GM19467 (cell line): Measurements from ENCODE around the gene IL12RB2.
"Not testable (repeated sequence)": the region's sequence is repeated elsewhere in the genome, so short reads cannot be mapped to it uniquely, and the experiment has no call there.

ENCODE experiments used
- ATAC-seq: cut with Tn5 transposase; IDR thresholded peaks from one replicate; pipeline ENCODE4 v1.9.1; 2021; ENCODE audit warnings: mild to moderate bottlenecking, moderate library complexity; ENCODE audit not compliant: unreplicated experiment

IL12RB2 gene

DNA sequence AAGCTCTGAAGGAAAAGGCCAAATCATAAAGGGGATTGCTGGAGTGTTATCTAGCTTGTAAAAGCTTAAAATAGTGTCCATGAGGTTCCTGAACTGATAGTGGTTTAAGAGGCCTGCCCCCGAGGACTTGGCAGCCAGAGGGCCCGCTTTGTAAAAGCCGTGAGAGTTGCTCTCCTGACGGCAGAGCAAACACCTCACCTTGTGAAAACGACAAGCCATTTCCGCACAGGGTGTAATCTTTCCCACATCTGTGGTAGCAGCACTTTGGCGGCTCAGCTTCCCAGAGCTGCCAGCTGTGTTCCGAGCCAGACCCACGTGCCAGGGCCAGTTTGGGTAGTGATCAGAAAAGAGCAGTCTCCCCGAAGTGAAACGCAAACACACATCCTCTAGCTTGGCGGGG is 85.6 kb downstream of the IL12RB2 start:
- ATAC-seq: no peak

DNA sequence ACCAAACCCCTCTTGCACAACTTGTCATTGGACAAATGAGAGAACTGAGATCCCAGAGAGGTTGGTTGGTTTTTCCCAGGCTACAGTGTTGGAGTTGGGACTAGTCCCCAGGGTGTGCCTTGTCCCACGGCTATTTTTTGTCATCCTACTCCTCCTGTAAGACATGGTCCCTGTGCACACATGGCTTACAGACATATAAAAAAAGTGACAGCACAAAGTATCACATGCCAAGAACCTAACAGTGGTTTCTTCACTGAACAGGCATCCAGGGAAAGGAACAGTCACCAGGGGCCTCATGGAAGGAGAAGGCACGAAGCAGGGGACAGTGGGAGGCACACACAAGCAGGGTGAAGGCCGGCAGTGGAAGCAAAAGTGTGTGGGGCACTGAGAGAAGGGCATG is 86.1 kb downstream of the IL12RB2 start:
- ATAC-seq: no peak

DNA sequence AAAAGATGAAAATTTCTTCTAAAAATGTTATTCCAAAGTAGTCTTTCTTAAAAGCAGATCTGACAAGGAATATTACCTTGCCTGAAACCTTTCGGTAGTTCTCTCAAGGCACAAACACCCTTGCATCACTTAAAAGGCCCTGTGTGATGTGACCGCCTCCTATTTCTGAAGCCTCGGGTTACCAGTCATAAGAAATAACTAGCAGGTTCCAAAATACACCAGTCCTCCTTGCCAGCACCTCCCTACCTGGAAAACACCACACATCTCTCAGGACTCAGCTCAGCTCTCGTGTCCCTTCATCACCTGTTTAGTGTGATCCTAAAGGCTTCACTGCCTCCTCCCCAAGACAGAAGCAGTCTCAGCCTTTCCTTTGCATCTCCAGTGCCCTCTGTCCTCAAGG is 86.9 kb downstream of the IL12RB2 start:
- no peak for ATAC-seq

DNA sequence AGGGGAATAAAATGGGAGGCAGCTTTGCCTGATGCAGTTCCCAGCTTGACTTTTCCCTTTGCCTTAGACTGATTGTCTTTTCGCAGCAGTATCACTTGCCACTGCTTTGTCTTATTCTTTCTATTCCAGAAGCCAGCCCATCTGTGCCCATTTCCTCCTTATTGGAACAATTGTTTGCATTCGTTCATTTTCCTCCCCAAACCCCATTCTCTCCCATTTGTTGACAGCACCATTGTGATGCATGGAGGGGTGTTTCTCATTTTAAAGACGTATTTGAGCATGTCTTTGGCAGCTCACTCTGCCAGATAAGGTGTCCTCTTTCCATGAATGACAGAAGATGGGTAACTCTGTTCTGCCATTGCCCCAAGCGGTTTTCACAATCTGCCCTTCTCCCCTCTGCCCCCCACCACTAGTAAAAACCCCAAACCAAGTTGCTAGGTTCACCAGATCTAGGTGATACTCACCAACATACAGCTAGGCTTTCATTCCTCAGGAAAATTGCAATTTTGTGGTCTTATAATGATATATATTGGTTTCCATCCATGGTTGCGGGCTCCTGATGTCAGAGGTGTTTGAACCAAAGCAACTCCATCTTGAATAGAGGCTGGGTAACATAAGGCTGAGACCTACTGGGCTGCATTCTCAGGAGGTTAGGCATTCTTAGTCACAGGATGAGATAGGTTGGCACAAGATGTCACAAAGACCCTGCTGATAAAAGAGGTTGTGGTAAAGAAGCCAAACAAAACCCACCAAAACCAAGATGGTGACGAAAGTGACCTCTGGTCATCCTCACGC is 91.7 kb downstream of the IL12RB2 start:
- ATAC-seq: no peak

DNA sequence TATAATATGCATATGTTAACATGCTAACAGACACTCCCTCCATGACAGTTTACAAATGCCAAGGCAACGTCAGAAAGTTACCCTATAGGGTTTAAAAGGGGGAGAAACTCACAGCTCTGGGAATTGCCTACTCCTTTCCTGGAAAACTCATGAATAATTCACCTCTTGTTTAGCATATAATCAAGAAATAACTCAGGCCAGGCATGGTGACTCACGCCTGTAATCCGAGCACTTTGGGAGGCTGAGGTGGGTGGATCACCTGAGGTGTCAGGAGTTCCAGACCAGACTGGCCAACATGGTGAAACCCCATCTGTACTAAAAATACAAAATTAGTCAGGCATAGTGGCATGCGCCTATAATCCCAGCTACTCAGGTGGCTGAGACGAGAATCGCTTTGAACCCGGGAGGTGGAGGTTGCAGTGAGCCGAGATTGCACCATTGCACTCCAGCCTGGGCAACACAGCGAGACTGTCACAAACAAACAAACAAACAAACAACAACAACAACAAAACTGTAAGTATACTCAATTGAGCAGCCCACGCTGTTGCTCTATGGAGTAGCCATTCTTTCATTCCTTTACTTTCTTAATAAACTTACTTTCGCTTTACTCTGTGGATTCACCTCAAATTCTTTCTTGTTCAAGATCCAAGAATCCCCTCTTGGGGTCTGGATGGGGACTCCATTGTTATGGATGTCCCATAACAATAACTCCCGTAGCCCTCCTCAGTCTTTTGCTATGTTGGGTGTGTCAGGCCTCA is 92.5 kb downstream of the IL12RB2 start:
- ATAC-seq: not testable (repeated sequence)

DNA sequence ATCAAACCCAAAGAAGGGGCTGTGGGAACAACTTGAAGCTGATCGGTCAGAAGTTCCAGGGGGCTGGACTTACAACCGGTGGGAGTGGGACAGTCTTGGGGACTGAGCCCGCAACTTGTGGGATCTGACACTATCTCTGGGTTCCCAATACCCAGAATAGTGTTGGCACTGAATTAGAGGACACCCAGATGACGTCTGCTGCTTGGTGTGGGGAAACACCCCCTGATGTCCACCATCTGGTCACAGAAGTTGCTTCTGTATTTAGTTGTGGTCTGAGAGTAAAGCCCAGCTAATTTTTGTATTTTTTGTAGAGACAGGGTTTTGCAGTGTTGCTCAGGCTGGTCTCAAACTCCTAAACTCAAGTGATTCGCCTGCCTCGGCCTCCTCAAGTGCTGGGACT is 93.8 kb downstream of the IL12RB2 start:
- ATAC-seq: no peak

DNA sequence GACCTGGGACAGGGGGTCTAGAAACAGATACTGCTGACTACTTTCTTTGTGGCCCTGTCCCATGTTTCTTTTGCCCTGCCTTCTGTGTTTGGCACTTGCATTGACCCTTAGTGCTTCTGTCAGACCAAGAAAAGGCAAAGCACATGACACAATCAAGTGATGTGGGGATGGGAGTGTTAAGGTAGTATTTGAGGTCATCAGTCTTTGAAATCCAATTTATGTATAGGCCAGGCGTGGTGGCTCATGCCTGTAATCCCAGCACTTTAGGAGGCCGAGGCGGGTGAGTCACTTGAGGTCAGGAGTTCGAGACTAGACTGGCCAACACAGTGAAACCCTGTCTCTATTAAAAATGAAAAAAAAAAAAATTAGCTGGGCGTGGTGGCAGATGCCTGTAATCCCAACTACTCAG is 96.5 kb downstream of the IL12RB2 start:
- ATAC-seq: no peak

DNA sequence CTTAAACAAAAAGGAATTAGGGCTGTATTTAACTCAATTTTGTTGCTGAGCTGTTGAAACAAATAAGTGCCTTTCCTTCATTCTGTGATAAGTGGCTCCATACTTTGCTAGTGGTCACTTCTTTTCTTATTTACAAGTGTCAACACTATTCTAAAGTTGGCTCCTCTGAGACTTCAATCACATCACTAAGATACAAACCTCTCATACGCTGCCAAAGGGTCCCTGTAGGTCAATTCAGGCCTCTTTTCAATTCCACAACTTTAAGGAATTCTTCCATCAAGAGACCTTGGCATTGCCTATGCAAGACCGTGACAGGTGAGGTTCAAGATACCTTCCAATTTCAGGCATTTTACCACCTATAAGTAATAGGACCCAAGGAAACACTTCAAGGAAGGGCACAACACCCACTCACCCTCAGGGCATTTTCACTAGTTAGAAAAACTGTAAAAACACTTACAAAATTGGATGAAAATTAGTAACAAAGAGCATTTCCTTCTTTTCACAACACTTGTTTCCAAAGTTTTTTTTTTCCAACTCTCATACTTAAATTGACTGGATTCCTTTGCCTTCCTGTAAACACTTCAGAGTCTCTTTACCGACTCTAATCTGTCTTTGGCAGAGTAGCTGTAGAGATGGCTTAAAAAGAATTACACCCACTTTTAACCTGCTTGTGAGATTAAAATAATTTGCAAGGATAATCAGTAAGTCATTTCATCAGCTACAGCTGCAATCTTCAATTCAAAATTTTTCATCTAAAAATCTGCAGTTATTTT is 98.0 kb downstream of the IL12RB2 start:
- ATAC-seq: no peak

DNA sequence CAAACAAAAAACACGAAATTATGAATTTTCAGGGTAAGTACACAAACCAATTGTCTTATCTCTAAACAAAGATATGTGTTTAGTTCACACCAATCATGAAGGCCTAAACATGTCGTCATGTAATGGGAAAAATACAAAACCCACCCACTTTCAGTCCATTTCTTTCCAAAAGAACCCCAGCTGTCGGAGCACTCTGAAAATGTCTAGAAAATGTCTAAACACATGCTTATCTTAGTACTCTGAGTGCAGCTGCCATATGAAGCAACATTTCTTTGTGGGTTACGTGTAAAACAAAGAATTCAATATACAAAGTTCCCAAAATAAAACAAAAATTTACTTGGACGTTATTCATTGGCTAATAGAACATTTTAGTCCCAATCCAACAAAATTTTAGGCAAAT is 99.8 kb downstream of the IL12RB2 start:
- no peak for ATAC-seq

DNA sequence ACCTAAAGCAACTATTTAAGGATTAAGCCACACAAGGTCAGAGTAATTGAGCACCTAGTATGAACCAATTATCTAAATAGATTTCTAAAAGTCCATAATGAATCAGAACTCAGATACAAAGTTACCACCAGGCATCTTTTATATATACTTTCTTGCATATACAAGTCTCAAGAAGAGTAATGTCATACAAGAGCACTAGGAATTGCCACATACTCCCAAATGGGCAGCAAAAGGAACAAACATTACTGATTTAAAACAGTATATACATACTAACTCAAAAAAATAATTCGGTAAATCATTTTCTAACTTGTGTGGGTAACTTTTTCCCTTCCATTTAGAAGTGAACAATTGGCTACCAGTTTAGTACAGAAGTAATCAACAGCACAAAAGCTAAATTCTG is 100.5 kb downstream of the IL12RB2 start:
- ATAC-seq: no peak

DNA sequence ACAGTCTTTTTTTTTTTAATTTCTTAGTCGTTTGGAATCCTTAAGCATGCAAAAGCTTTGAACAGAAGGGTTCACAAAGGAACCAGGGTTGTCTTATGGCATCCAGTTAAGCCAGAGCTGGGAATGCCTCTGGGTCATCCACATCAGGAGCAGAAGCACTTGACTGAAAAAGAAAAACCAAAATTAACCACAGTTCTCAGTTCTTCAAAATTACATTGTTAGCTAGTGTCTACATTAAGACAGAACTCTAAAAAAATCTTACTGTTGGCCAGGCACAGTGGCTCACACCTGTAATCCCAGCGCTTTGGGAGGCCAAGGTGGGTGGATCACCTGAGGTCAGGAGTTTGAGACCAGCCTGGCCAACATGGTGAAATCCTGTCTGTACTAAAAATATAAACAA is 105.4 kb downstream of the IL12RB2 start:
- ATAC-seq: not testable (repeated sequence)

DNA sequence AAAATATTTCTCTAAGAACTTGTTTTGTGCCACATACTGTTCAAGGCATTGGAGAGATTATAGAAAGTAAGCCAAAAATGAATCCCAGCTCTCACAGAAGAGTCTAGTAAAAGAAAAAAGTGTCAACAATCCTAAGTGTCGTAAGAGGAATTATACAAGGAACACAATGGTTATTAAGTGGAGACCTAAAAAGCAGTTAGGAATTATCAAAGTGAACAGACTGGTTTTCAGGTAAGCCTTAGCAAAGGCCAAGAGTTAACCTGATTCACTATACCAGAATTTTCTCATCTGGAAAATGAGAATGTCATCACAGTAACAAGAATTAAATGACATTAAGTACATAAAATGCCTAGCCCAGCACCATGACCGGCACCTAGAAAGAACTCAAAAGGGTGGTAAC is 106.9 kb downstream of the IL12RB2 start:
- ATAC-seq: no peak

DNA sequence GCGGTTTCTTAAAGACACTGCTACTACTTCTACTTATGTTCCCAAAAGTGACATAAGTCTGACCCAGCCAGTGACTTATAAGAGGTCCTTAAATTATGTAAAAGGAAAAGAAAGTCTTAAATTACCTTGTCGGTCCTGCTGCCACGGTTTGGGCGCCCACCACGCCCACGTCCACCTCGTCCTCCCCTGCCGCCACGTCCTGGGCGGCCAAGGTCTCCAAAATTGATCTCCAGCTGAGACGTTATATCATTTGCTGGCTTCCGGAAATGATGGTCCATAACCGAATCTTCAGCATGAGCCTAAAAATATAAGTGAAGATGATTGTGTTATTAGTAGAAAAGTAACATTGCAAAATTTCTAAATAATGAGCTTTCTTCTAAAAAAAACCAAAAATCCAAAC is 107.4 kb downstream of the IL12RB2 start:
- ATAC-seq: no peak

DNA sequence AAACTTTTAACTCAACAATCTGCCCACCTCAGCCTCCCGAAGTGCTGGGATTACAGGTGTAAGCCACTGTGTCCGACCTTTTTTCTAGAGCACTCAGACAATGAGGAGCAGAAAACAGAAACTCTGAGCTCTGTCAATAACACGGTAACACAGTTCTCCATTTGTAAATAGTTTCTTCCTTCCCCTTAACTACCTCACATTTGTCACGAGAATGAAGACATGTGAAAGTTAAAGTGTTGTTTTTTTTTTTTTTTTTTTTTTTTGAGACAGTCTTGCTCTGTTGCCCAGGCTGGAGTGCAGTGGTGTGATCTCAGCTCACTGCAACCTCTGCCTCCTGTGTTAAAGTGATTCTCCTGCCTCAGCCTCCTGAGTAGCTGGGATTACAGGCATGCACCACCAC is 110.1 kb downstream of the IL12RB2 start:
- ATAC-seq: not testable (repeated sequence)

DNA sequence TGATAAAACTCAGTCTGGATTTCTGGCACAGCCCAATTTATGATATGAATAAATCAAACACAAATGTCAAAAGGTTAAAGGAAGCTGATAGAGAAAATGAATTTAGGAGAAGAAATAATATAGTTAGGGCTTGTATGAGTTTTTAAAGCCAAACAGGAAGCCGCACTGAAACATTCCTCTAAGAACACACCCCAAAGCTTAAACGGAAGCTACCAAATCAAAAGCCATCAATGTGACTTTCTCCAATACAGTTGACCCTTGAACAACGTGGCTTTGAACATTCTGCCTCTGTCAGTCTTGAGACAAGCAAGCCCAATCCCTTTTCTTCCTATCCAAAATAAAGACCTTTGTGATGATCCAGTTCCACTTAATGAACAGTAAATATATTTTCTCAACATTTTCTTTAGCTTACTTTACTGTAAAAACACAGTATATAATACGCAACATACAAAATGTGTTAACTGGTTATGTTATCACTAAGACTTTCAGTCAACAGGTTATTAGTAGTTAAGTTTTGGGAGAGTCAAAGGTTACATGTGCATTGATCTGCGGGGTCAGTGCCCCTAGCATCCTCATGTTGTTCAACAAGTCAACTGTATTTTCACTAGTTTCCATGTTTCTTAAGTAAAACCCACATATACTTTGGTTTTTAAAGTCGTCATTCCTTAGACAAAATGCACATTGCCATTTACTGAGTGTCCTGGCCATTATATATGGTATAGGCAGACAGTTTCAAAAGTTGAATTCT is 111.3 kb downstream of the IL12RB2 start:
- ATAC-seq: no peak

DNA sequence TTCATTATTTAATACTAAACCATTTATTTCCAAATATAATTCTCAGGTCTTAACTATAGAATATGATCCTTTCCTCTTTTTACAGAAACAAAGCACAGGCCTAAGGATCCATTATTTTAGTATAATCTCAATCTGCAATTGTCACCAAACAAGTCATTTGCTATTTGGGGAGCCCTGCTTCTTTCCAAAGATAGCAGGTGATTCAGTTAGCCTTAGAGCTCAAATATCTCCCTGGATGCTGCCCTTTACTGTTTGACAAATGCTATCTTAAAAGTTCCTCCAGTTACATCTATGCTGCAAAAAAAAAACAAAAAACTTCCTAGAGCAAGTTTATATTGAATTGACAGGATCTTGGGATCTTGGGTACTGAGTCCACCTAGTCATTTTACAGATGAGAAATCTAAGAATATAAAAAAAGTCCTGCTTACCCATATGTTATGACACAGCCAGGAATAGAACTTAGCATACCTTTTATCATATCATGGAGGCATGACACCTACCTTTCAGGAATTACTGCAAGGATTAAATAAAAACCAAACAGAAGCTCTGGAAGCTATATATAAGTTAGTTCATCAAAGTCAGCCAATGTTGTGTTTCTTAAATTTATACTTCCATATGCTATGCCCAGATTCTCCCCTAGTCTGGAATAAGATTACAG is 113.3 kb downstream of the IL12RB2 start:
- ATAC-seq: no peak

DNA sequence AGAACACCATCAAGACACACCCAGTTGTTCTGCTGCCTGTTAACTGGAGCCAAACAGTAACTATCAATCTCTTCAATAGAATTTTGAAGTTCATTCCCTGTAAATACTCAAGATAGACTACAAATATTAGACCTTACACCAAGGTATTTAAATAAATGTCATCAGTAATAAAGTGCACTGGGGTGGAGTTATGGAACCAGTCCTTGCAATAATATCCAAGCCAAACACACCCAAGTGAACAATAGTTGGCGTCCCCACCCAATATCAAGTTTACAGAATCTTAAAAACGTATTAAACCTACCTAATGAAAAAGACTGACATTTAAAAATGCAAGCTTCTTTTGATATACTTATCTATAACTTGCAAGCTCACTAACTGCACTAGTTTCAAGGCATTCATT is 119.8 kb downstream of the IL12RB2 start:
- no peak for ATAC-seq

DNA sequence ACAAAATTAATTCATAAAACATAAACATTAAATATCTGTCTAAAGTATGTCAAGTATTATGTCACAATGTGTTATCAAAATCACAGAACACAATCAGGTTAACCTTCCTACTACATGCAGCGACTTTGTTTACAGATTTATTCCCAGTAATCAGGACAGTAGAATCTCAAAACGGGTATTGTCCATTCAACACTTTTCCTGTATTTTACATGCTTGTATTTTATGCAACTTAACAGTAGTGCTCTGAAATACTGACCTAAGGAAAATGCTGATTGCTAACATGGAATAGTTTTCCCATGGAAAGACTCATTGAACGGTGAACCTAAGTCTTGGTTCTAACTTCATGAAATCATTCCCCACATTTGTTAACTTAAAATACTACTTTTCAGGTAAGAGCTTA is 120.3 kb downstream of the IL12RB2 start:
- ATAC-seq: no peak

DNA sequence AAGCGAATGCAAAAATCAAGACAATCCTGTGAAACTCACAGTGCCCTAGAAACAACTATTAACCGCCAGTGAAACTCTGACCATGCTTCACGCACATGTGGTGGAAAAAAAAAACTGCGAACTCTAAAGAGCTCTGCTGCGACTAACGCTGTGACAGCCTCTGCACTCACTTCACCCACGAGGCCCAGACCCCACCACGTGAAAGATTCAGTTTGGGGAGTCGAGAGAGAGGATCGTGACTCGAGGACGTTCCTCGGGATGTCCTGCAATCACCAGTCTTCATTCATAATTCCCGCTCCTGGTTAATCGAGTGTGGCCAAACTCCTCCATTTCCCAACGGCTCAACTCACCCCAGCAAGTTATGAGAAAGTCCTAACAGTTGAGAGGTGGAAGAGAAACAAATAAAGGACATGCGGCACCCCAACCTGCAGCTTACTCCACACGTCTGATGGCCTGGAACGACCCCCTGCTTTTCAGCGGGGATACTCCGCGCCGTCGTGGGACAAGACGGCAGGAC is 121.4 kb downstream of the IL12RB2 start:
- no peak for ATAC-seq
